ENCODE data around the gene PCDHA1. TPM values are rescaled to one million over a fixed set of nuclear protein-coding genes. Genes with fewer than 3 reads are reported as not detected.
A peak's percentile ranks its signal among the peaks of the same experiment; 100 is the strongest.
"Not testable (repeated sequence)": the region's sequence is repeated elsewhere in the genome, so short reads cannot be mapped to it uniquely, and the experiment has no call there.

Gene PCDHA1
- total and polyA plus RNA-seq, 2 experiments from 2014 or later: 0.29 TPM; not detected in 1

- DNase-seq (ENCODE audit: low read depth in 1 of 2, low spot score in 1 of 2): peak; percentile 7 to 66
- Histone ChIP-seq H3K36me3 (no peaks in the 10 kb centered on the region), H3K27ac (no peak within 1 kb of the TSS), H3K27me3 (no peaks in the 10 kb centered on the region), H3K4me3 (peak within 1 kb of the TSS; percentile 48), H3K4me1 (ENCODE audit: low read depth) (no peaks in the 10 kb centered on the region), H3K9me3 (ENCODE audit: low read depth) (no peaks in the 10 kb centered on the region)
- TF ChIP-seq CTCF (IDR thresholded peaks at IDR 0.05; ENCODE audit: low read depth, low read length): no peak
Observed at GRCh38 chr5:140868721-140869554, 83.0 kb downstream of the PCDHA1 start, which contains the start of gene PCDHA11. PCDHA11 (plus strand) TSS chr5:140868957; CDS start chr5:140869104, 147 bp downstream.

- no peaks in the 10 kb centered on the region for H3K9me3 ChIP-seq (ENCODE audit: low read depth)
- H3K27ac ChIP-seq: no peak overlapping the region
- peak overlapping the region; percentile 48 for H3K4me3 ChIP-seq
- no peak for TF ChIP-seq CTCF (IDR thresholded peaks at IDR 0.05; ENCODE audit: low read depth, low read length)
- H3K36me3 ChIP-seq: no peaks in the 10 kb centered on the region
- DNase-seq (ENCODE audit: low read depth in 1 of 2, low spot score in 1 of 2): no peak
- no peaks in the 10 kb centered on the region for H3K27me3 ChIP-seq
- H3K4me1 ChIP-seq (ENCODE audit: low read depth): no peaks in the 10 kb centered on the region
Observed at GRCh38 chr5:140869555-140869886, 83.6 kb downstream of the PCDHA1 start.

- no peaks in the 10 kb centered on the region for H3K4me1 ChIP-seq (ENCODE audit: low read depth)
- no peak overlapping the region for H3K4me3 ChIP-seq
Observed at GRCh38 chr5:140870221-140871201, 84.6 kb downstream of the PCDHA1 start.

GRCh38 chr5:140875085-140876065, 89.4 kb downstream of the PCDHA1 start, which contains the start of gene PCDHA12:
PCDHA12 (plus strand) TSS chr5:140875308; CDS start chr5:140875473, 165 bp downstream.
- no peaks in the 10 kb centered on the region for H3K4me1 ChIP-seq (ENCODE audit: low read depth)
- TF ChIP-seq CTCF (IDR thresholded peaks at IDR 0.05; ENCODE audit: low read depth, low read length): no peak
- DNase-seq (ENCODE audit: low read depth in 1 of 2, low spot score in 1 of 2): peak in 1 of 2 donors; percentile 66
- H3K36me3 ChIP-seq: no peaks in the 10 kb centered on the region
- peak within 1 kb of the TSS; percentile 47 for H3K4me3 ChIP-seq
- peak within 1 kb of the TSS; percentile 53 for H3K27ac ChIP-seq
- H3K9me3 ChIP-seq (ENCODE audit: low read depth): no peaks in the 10 kb centered on the region
- H3K27me3 ChIP-seq: no peaks in the 10 kb centered on the region

More at GRCh38 chr5:140870221-140871201, 84.6 kb downstream of the PCDHA1 start:
- no peak for DNase-seq (ENCODE audit: low read depth in 1 of 2, low spot score in 1 of 2)
- no peaks in the 10 kb centered on the region for H3K36me3 ChIP-seq
- TF ChIP-seq CTCF (IDR thresholded peaks at IDR 0.05; ENCODE audit: low read depth, low read length): no peak
- no peaks in the 10 kb centered on the region for H3K9me3 ChIP-seq (ENCODE audit: low read depth)
- H3K27ac ChIP-seq: no peak overlapping the region
- H3K27me3 ChIP-seq: no peaks in the 10 kb centered on the region

GRCh38 chr5:140876541-140877261, 90.8 kb downstream of the PCDHA1 start:
- H3K27me3 ChIP-seq; H3K27ac ChIP-seq; DNase-seq (ENCODE audit: low read depth in 1 of 2, low spot score in 1 of 2); H3K36me3 ChIP-seq; H3K9me3 ChIP-seq (ENCODE audit: low read depth); H3K4me1 ChIP-seq (ENCODE audit: low read depth); H3K4me3 ChIP-seq: not testable (repeated sequence)
